RCC 7860 (cell line): ENCODE data around the gene RAB3B.
"Not testable (repeated sequence)": the region's sequence is repeated elsewhere in the genome, so short reads cannot be mapped to it uniquely, and the experiment has no call there.

Experiments
- DNase-seq: peaks from one replicate; pipeline ENCODE4 v3.0.0-alpha.2; 2015; ENCODE audit warnings: low spot score
- FAIRE-seq: peaks from 2 replicates; lab custom pipeline; 2012; peaks lifted over from hg19 to GRCh38; lab: Jason Lieb, UNC

The RAB3B gene

GRCh38 chr1:51875836-51876235, 114.7 kb downstream of the RAB3B start:
- DNase-seq: no peak
- no peak for FAIRE-seq

- DNase-seq (no peak), FAIRE-seq (no peak)
These were observed 115.2 kb downstream of the RAB3B start for GRCh38 chr1:51875291-51875772.

GRCh38 chr1:51873270-51873669, 117.2 kb downstream of the RAB3B start:
- FAIRE-seq: not testable (repeated sequence)

GRCh38 chr1:51871351-51871975, 119.0 kb downstream of the RAB3B start:
- no peak for FAIRE-seq

More at GRCh38 chr1:51873270-51873669, 117.2 kb downstream of the RAB3B start:
- not testable (repeated sequence) for DNase-seq

GRCh38 chr1:51870603-51871350, 119.7 kb downstream of the RAB3B start:
- no peak for DNase-seq
- FAIRE-seq: no peak

More at GRCh38 chr1:51871351-51871975, 119.0 kb downstream of the RAB3B start:
- no peak for DNase-seq

GRCh38 chr1:51867479-51868232, 122.8 kb downstream of the RAB3B start:
- no peak for FAIRE-seq
- no peak for DNase-seq

- FAIRE-seq (no peak), DNase-seq (no peak)
These were observed 127.1 kb downstream of the RAB3B start for GRCh38 chr1:51863384-51863783.

GRCh38 chr1:51861669-51862068, 128.8 kb downstream of the RAB3B start:
- FAIRE-seq: no peak
- DNase-seq: no peak

- FAIRE-seq (no peak), DNase-seq (no peak)
These were observed 130.8 kb downstream of the RAB3B start for GRCh38 chr1:51859735-51860134.

- FAIRE-seq (no peak), DNase-seq (no peak)
These were observed 131.2 kb downstream of the RAB3B start for GRCh38 chr1:51859333-51859732.

GRCh38 chr1:51858892-51859291, 131.6 kb downstream of the RAB3B start:
- DNase-seq (no peak), FAIRE-seq (no peak)
